Activated T-cell treated with anti-CD3 and anti-CD28 coated beads for 1 hour (primary cell): ENCODE data around the gene PAM16.

Experiments used
- DNase-seq: peaks from one replicate; pipeline ENCODE4 v3.0.0-alpha.2; 2020; ENCODE audit warnings: low read depth

Gene PAM16

GRCh38 chr16:4319454-4320421 lies 31.4 kb downstream of the PAM16 start:
- DNase-seq, result no peak

GRCh38 chr16:4318967-4319366 lies 32.2 kb downstream of the PAM16 start:
- DNase-seq, result no peak

GRCh38 chr16:4318451-4318910 lies 32.6 kb downstream of the PAM16 start:
- DNase-seq, result no peak

GRCh38 chr16:4317532-4318450 lies 33.3 kb downstream of the PAM16 start:
- DNase-seq, result no peak

- DNase-seq, result no peak
Observed at GRCh38 chr16:4316864-4317531, 34.1 kb downstream of the PAM16 start.

GRCh38 chr16:4316108-4316863 lies 34.8 kb downstream of the PAM16 start:
- no peak for DNase-seq

- DNase-seq, result no peak
Observed at GRCh38 chr16:4315186-4316107, 35.7 kb downstream of the PAM16 start, which contains the start of gene GLIS2. Gene GLIS2 (plus strand): TSS chr16:4316067. CDS start chr16:4332281, 16,214 bp downstream.

GRCh38 chr16:4314532-4315185 lies 36.5 kb downstream of the PAM16 start:
- no peak for DNase-seq

- DNase-seq, result no peak
Observed at GRCh38 chr16:4313563-4314531, 37.3 kb downstream of the PAM16 start.

- peak; percentile 57 for DNase-seq
Observed at GRCh38 chr16:4309833-4310266, 41.3 kb downstream of the PAM16 start.

- no peak for DNase-seq
Observed at GRCh38 chr16:4309102-4309832, 41.9 kb downstream of the PAM16 start.

GRCh38 chr16:4307215-4308037 lies 43.7 kb downstream of the PAM16 start:
- DNase-seq, result peak; percentile 94

GRCh38 chr16:4306470-4307214 lies 44.5 kb downstream of the PAM16 start:
- DNase-seq, result no peak

GRCh38 chr16:4303973-4304372 lies 47.1 kb downstream of the PAM16 start:
- no peak for DNase-seq

- no peak for DNase-seq
Observed at GRCh38 chr16:4301968-4302367, 49.2 kb downstream of the PAM16 start.

GRCh38 chr16:4301177-4301576 lies 49.9 kb downstream of the PAM16 start:
- DNase-seq, result no peak
